GM19239 (cell line): ENCODE data around the gene BTBD2.

Experiments
- DNase-seq: peaks from one replicate; pipeline ENCODE4 v3.0.0; 2011; ENCODE audit warnings: low spot score; ENCODE audit not compliant: insufficient read length
- FAIRE-seq: peaks from 2 replicates; lab custom pipeline; 2011; peaks lifted over from hg19 to GRCh38; lab: Jason Lieb, UNC

The BTBD2 gene

DNA sequence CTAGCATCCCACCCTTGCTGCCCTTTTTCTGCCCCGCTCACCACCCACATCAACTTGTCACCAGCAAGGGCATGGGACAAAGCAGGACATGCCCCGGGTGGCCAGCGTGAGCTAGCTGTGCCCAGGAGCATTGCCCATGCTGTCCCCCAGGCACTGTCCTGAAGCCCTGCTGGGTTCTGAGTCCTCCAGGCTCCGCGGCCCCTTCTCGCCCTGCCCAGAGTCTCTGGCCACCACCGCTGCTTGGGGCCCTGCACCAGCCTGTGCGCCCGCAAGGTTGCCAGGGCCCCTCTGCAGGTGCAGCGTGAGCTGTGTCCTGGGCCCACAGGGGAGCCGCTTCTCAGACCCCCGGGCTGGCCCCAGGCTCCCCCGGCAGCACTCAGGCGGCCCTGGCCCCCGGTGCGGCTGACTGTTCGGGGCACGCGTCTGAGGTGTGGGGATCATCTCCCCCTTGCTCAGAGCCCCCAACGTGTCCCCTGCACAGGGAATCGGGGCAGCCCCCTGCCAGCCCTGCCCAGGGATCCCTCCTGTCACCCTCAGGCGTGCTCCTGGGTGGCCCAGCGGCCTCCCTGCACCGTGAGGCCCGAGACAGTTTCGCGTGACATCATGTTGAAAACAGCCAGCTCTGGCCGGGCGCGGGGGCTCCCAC lies 70.5 kb downstream of the BTBD2 start:
- FAIRE-seq (no peak), DNase-seq (no peak)

DNA sequence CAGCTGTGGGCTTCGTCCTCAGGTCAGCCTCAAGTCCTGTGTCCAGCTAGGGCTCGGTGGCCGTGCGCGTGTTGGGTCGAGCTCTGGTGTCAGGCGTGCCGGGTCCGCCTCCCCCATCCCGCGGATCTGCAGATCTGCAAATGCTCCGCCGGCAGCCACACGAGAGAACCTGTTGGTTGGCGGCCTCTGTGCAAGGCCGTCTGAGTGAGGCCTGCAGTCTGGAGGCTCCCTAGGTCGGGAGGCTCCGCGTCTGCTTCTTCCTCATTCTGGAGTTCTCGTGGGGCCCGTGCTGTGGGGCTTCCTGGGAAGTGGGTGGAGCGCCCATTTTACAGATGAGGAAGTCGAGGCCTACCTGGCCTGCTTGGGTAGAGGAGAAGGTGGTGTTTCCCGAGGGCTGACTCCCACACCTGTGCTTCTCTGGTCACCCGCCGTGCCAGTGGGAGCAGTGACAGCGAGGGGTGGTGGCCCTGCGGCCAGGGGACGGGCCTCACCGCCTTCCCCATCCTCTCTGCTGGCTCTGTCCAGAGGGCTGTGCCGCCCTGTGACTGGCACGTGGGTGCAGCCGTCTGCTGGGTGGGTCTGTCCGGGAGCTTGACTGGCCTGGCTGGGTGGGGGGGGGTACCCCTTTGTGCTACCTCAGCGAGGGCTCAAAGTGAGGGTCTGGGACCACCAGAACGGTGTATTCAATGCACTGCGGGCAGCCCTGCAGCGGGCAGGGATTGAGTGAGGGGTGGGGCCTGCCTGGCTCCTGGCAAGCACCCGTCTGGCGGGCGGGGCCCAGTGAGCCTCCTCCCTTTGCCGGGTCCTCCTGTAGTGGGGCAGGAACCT lies 71.2 kb downstream of the BTBD2 start:
- no peak for DNase-seq
- no peak for FAIRE-seq

- DNase-seq (no peak), FAIRE-seq (no peak)
Measured at GRCh38 chr19:1943661-1944087, 71.8 kb downstream of the BTBD2 start.

DNA sequence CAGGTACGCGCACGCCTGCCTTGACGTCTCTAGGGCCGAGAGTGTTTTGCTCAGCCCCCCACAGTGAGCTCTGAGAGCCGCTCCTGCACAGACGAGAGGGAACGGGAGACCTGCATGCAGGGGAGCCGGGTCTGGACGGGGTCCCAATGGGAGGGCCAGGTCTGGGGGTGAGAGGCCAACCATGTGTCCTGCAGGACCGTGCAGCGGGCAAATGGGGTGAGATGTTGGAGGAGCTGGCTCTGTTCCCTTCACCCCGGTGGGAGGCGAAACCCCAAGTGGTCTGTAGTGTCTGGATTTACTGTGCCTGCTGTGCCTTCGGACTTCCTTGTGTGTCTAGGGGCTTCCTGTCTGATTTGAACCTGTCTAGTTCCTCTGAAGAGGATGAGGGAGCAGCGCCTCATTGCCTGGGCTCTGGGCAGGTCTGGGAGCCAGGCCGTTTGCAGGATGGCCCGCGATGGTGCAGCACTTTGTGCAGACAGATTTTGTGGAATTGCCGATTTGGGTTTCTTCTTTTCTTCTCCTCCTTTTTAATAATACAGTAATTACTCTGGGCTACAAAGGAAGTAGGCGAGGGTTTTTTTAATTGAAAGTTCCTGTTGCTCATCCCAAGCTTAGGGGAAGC lies 72.5 kb downstream of the BTBD2 start:
- FAIRE-seq: no peak
- no peak for DNase-seq

GRCh38 chr19:1942078-1942933 lies 73.2 kb downstream of the BTBD2 start:
- peak; percentile 82 for DNase-seq
- FAIRE-seq: peak; percentile 96

- DNase-seq: no peak
Measured at GRCh38 chr19:1941146-1942077, 74.1 kb downstream of the BTBD2 start, which contains the start of gene CSNK1G2. Gene CSNK1G2, plus strand, starts transcription at chr19:1941172. Its CDS starts 28,601 bp downstream, at chr19:1969773.

DNA sequence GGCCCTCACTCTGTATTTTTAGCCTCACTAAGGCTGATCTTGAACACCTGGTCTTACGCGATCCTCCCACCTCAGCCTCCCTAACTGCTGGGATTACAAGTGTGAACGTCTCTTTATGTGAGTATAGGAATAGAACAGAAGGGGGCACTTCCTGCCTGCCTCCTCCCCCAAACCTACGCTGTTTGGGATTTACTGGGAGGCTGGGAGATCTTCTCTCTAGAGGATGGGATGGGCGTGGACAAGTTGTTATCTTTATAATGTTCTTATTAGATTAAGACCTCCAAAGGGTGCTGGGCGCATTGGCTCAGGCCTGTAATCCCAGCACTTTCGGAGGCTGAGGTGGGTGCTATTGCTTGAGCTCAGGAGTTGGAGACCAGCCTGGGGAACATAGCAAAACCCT lies 77.4 kb downstream of the BTBD2 start:
- FAIRE-seq (no peak), DNase-seq (no peak)

More at GRCh38 chr19:1941146-1942077, 74.1 kb downstream of the BTBD2 start, which contains the start of gene CSNK1G2:
- no peak for FAIRE-seq

DNA sequence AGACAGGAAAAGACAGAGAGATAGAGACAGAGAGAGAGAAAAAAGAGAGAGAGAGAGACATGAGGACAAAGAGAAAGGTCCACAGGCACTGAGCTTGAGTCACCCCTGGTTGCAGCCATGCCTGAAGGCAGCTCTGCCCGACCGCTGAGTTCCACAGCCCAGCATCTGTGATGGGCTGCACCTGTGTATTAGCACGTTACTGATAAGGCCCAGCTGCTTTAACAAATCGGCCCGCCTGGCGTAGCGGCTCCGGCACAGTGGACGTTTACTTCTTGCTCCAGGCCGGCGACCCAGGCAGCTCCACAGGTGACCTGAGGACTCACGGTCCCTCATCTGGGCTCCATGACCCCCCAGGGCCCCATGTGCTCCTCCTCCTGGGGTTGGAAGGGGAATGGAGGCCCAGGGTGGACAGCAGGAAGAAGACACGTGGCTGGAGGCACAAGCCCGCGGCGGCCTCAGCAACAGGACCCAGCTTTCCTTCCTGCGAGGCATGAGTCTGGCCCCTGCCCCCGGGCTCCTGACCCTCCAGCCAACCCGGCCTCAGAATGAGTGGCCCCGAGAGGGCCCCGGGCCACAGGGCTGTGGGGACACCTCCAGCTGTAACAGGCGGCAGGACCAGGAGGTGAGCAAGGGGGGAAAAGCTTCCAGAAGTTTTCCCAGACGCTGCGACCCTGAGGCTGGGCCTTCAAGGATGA lies 78.5 kb downstream of the BTBD2 start:
- DNase-seq (no peak), FAIRE-seq (no peak)

DNA sequence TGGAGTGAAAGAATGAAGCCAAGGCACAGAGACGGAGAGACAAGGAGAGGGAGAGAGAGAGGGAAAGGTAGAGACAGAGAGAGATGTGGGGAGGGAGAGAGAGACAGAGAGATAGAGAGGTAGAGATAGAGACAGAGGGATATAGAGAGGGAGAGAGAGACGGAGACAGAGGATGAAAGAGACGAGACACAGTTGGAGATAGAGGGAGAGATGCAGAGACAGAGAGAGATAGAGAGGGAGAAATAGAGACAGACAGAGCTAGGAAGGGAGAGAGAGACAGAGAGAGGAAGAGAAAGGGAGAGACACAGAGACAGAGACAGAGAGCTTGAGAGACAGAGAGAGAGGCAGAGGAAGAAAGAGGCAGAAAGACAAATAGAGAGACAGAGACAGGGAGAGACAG lies 79.1 kb downstream of the BTBD2 start:
- DNase-seq (no peak), FAIRE-seq (no peak)

GRCh38 chr19:1935484-1936208 lies 79.9 kb downstream of the BTBD2 start:
- no peak for FAIRE-seq
- DNase-seq: no peak
